GM12865 (cell line): ENCODE data around the gene PDE11A.
"Not testable (repeated sequence)": the region's sequence is repeated elsewhere in the genome, so short reads cannot be mapped to it uniquely, and the experiment has no call there.

ENCODE experiments used
- DNase-seq: peaks from one replicate; pipeline ENCODE4 v3.0.0; 2010; ENCODE audit warnings: low read depth
- H3K4me3 ChIP-seq: 2 replicates; pipeline ENCODE4 v1.5.1; 2011; ENCODE audit warnings: mild to moderate bottlenecking, low read depth, low read length, control low read depth
- CTCF ChIP-seq: IDR thresholded peaks from 2 replicates; pipeline ENCODE4 v1.5.1; 2011; ENCODE audit warnings: low read length, control low read depth, low read depth, inconsistent platforms; ENCODE audit not compliant: insufficient read depth; ENCODE audit errors: missing control alignments

PDE11A gene

GRCh38 chr2:177857538-177857937, 215.0 kb downstream of the PDE11A start:
- no peak for TF ChIP-seq CTCF
- no peak for DNase-seq

GRCh38 chr2:177852389-177852788, 220.2 kb downstream of the PDE11A start:
- H3K4me3 ChIP-seq, result no peak overlapping the region
- no peak for TF ChIP-seq CTCF
- DNase-seq, result no peak

More at GRCh38 chr2:177857538-177857937, 215.0 kb downstream of the PDE11A start:
- H3K4me3 ChIP-seq, result no peak overlapping the region

GRCh38 chr2:177843188-177843587, 229.4 kb downstream of the PDE11A start:
- DNase-seq, result no peak
- no peak for TF ChIP-seq CTCF
- H3K4me3 ChIP-seq, result no peak overlapping the region

- TF ChIP-seq CTCF, result no peak
- DNase-seq, result no peak
- no peak overlapping the region for H3K4me3 ChIP-seq
Observed at GRCh38 chr2:177842243-177842642, 230.3 kb downstream of the PDE11A start.

- H3K4me3 ChIP-seq, DNase-seq: not testable (repeated sequence)
Observed at GRCh38 chr2:177835418-177836204, 237.0 kb downstream of the PDE11A start.

- no peak for DNase-seq
- H3K4me3 ChIP-seq, result no peak overlapping the region
- no peak for TF ChIP-seq CTCF
Observed at GRCh38 chr2:177832611-177833433, 239.8 kb downstream of the PDE11A start.

- H3K4me3 ChIP-seq, result no peak overlapping the region
- no peak for DNase-seq
Observed at GRCh38 chr2:177830881-177831386, 241.6 kb downstream of the PDE11A start.

More at GRCh38 chr2:177830881-177831386, 241.6 kb downstream of the PDE11A start:
- TF ChIP-seq CTCF, result no peak
